Measurements from ENCODE around the gene RHBDD2.

- TF ChIP-seq CTCF (conservative IDR thresholded peaks at IDR 0.05; ENCODE audit: low read length), result no peak
- no peak for TF ChIP-seq EZH2phosphoT487 (IDR thresholded peaks at IDR 0.05; ENCODE audit: borderline replicate concordance, low read depth, low read length)
Measured at GRCh38 chr7:75844158-75844557, 34.7 kb upstream of the RHBDD2 start.
